WTC11 (cell line): ENCODE results near the gene PTX4. TPM values are rescaled to one million over a fixed set of nuclear protein-coding genes. Genes with fewer than 3 reads are reported as not detected.

Experiments
- ATAC-seq: fragments of 200-7000 bp; cut with Tn5 transposase; 2 replicates; pipeline ENCODE4 v1.10.0; 2021; ENCODE audit warnings: mild to moderate bottlenecking, moderate library complexity
- CTCF ChIA-PET: fragments of 300-600 bp; sonication (Branson Sonifier 250); formaldehyde crosslinking; loops from one replicate; lab custom pipeline; 2021; ENCODE audit warnings: antibody characterized with exemption; lab: Charles Lee
- POLR2A ChIA-PET: fragments of 350-600 bp; sonication (Branson Sonifier 250); formaldehyde crosslinking; loops from one replicate; lab custom pipeline; 2021; ENCODE audit warnings: antibody characterized with exemption; lab: Charles Lee
- DNase-seq: peaks from one replicate; pipeline ENCODE4 v3.0.0; 2021; ENCODE audit warnings: low spot score
- H3K27ac Mint-ChIP-seq: 2 replicates; pipeline ENCODE4 v1.8.0; 2021; ENCODE audit warnings: mixed read lengths
- H3K27me3 Mint-ChIP-seq: 2 replicates; pipeline ENCODE4 v1.8.0; 2021; ENCODE audit warnings: low read depth, mild to moderate bottlenecking, moderate library complexity, mixed read lengths
- H3K36me3 Mint-ChIP-seq: 2 replicates; pipeline ENCODE4 v1.8.0; 2021; ENCODE audit warnings: mixed read lengths
- H3K4me1 Mint-ChIP-seq: 2 replicates; pipeline ENCODE4 v1.8.0; 2022; ENCODE audit warnings: mixed read lengths
- H3K4me3 Mint-ChIP-seq: 2 replicates; pipeline ENCODE4 v1.8.0; 2021; ENCODE audit warnings: mild to moderate bottlenecking, moderate library complexity, mixed read lengths
- H3K9me3 Mint-ChIP-seq: 2 replicates; pipeline ENCODE4 v1.8.0; 2021; ENCODE audit warnings: mixed read lengths
- ATF1 ChIP-seq: sonication (generic); formaldehyde crosslinking; IDR thresholded peaks from 2 replicates; pipeline ENCODE4 v1.8.1; 2023; ENCODE audit warnings: mild to moderate bottlenecking, moderate library complexity, missing genetic modification reagents
- CBFB ChIP-seq: sonication (generic); formaldehyde crosslinking; IDR thresholded peaks from 2 replicates; pipeline ENCODE4 v1.8.1; 2022; ENCODE audit warnings: mild to moderate bottlenecking, low read depth, missing genetic modification reagents
- FOXJ3 ChIP-seq: sonication (generic); formaldehyde crosslinking; IDR thresholded peaks from 2 replicates; pipeline ENCODE4 v1.9.0; 2021; ENCODE audit warnings: missing genetic modification reagents, mild to moderate bottlenecking, borderline replicate concordance
- NFATC4 ChIP-seq: fragments of 250-450 bp; sonication (Bioruptor Pico); IDR thresholded peaks from 2 replicates; pipeline ENCODE4 v1.9.0; 2021; ENCODE audit warnings: mild to moderate bottlenecking
- OVOL2 ChIP-seq: fragments of 250-450 bp; sonication (Bioruptor Pico); IDR thresholded peaks from 2 replicates; pipeline ENCODE4 v1.9.0; 2021; ENCODE audit warnings: mild to moderate bottlenecking, borderline replicate concordance
- SMAD3 ChIP-seq: sonication (generic); formaldehyde crosslinking; IDR thresholded peaks from 2 replicates; pipeline ENCODE4 v1.8.0; 2022; ENCODE audit warnings: missing genetic modification reagents, mild to moderate bottlenecking, borderline replicate concordance
- SOX15 ChIP-seq: fragments of 250-450 bp; sonication (Bioruptor Pico); IDR thresholded peaks from 2 replicates; pipeline ENCODE4 v1.9.0; 2021; ENCODE audit warnings: mild to moderate bottlenecking
- ZNF232 ChIP-seq: sonication (generic); formaldehyde crosslinking; IDR thresholded peaks from 2 replicates; pipeline ENCODE4 v1.8.0; 2022; ENCODE audit warnings: mild to moderate bottlenecking, missing genetic modification reagents
- ZNF671 ChIP-seq: fragments of 250-450 bp; sonication (Bioruptor Pico); IDR thresholded peaks from 2 replicates; pipeline ENCODE4 v1.8.0; 2021; ENCODE audit warnings: mild to moderate bottlenecking
- total RNA-seq: library from RNA; stranded (reverse); gene quantifications from 3 replicates; pipeline ENCODE4 v1.2.3, GENCODE V29; 2021
- TF ChIP-seq, protein P1 (sequence below): sonication (generic); formaldehyde crosslinking; IDR thresholded peaks from 2 replicates; pipeline ENCODE4 v1.8.0; 2022; ENCODE audit warnings: mild to moderate bottlenecking, missing genetic modification reagents
- TF ChIP-seq, protein P2 (sequence below): fragments of 250-450 bp; sonication (Bioruptor Pico); IDR thresholded peaks from 2 replicates; pipeline ENCODE4 v1.8.0; 2021; ENCODE audit warnings: mild to moderate bottlenecking
- TF ChIP-seq, protein P3 (sequence below): sonication (generic); formaldehyde crosslinking; IDR thresholded peaks from 2 replicates; pipeline ENCODE4 v1.8.1; 2023; ENCODE audit warnings: mild to moderate bottlenecking, missing genetic modification reagents, moderate library complexity
- TF ChIP-seq, protein P4 (sequence below): sonication (generic); formaldehyde crosslinking; IDR thresholded peaks from 2 replicates; pipeline ENCODE4 v1.8.1; 2022; ENCODE audit warnings: missing genetic modification reagents, borderline replicate concordance
- TF ChIP-seq, protein P5 (sequence below): sonication (generic); formaldehyde crosslinking; IDR thresholded peaks from 2 replicates; pipeline ENCODE4 v1.8.1; 2023; ENCODE audit warnings: mild to moderate bottlenecking, missing genetic modification reagents, moderate library complexity
- TF ChIP-seq, protein P6 (sequence below): sonication (generic); formaldehyde crosslinking; IDR thresholded peaks from 2 replicates; pipeline ENCODE4 v1.8.1; 2022; ENCODE audit warnings: mild to moderate bottlenecking, missing genetic modification reagents, moderate library complexity, borderline replicate concordance
- TF ChIP-seq, protein P7 (sequence below): sonication (generic); formaldehyde crosslinking; IDR thresholded peaks from 2 replicates; pipeline ENCODE4 v1.8.1; 2022; ENCODE audit warnings: low read depth, mild to moderate bottlenecking, moderate library complexity, missing genetic modification reagents, borderline replicate concordance

PTX4 gene
- total RNA-seq, 1 experiment from 2014 or later = 0.26 TPM

DNA sequence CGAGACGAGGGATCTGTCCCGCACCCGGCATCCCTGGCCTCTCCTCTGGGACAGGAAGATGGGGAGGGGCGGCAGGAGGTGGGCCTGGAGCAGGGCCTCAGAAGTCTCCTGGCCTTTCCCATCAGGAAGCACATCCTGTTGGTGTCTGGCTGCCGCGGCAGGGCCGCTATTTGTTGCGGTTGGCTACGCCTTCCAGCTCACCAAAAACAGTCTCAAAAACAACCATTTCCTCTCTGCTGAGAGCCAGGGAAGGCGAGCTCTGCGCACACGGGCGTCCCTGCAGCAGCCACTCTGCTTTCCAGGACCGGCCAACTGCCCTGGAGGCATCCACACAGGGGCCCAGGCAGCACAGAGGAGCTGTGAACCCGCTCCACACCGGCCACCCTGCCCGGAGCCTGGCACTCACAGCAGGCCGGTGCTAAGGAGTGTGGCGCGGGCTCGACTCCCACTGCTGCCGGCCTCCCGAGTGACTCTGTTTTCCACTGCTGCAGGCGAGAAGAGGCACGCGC is 44.8 kb upstream of the PTX4 start, which contains the start of gene TMEM204:
TSS of gene TMEM204 (plus strand) at position 224 of the 509 bp plus-strand sequence. CDS start 610 bp downstream, outside the sequence.
- no peaks in the 10 kb centered on the region for H3K27me3 Mint-ChIP-seq
- no peak for TF ChIP-seq FOXJ3
- TF ChIP-seq, protein P1, sequence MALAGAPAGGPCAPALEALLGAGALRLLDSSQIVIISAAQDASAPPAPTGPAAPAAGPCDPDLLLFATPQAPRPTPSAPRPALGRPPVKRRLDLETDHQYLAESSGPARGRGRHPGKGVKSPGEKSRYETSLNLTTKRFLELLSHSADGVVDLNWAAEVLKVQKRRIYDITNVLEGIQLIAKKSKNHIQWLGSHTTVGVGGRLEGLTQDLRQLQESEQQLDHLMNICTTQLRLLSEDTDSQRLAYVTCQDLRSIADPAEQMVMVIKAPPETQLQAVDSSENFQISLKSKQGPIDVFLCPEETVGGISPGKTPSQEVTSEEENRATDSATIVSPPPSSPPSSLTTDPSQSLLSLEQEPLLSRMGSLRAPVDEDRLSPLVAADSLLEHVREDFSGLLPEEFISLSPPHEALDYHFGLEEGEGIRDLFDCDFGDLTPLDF = no peak
- ChIA-PET POLR2A (no interaction called here), CTCF (no interaction called here)
- H3K4me1 Mint-ChIP-seq = no peaks in the 10 kb centered on the region
- H3K4me3 Mint-ChIP-seq = no peak within 1 kb of the TSS
- no peaks in the 10 kb centered on the region for H3K36me3 Mint-ChIP-seq
- H3K9me3 Mint-ChIP-seq = no peaks in the 10 kb centered on the region
- H3K27ac Mint-ChIP-seq = 0 out of 2 replicates have a peak within 1 kb of the TSS, but pooled peaks have one; percentile 68
- ATAC-seq = peak; percentile 55
- DNase-seq = no peak

DNA sequence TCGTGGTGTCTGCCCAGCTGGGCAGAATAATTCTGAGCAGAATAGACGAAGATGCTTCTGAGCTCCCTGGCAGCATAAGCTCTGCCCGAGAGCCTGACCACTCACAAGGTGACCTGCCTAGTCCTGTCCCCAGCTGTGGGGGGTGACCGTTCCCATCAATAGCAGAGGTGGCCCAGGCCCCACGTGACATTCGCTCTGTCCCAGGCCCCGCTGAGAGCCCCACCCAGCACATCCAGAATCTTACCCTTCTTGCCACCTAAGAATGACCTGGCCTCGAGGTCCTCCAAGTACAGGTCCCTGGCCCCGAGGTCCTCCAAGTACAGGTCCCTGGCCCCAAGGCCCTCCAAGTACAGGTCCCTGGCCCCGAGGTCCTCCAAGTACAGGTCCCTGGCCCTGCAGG is 44.0 kb upstream of the PTX4 start:
- CTCF ChIA-PET = no interaction called here
- DNase-seq = no peak
- no peak overlapping the region for H3K27ac Mint-ChIP-seq
- TF ChIP-seq SOX15 (CRISPR knock-in tag) (no peak), ATF1 (CRISPR knock-in tag) (no peak), NFATC4 (CRISPR knock-in tag) (no peak), ZNF232 (no peak), CBFB (no peak), ZNF671 (CRISPR knock-in tag) (no peak), SMAD3 (CRISPR knock-in tag) (no peak), OVOL2 (CRISPR knock-in tag) (no peak)
- TF ChIP-seq, protein P2, sequence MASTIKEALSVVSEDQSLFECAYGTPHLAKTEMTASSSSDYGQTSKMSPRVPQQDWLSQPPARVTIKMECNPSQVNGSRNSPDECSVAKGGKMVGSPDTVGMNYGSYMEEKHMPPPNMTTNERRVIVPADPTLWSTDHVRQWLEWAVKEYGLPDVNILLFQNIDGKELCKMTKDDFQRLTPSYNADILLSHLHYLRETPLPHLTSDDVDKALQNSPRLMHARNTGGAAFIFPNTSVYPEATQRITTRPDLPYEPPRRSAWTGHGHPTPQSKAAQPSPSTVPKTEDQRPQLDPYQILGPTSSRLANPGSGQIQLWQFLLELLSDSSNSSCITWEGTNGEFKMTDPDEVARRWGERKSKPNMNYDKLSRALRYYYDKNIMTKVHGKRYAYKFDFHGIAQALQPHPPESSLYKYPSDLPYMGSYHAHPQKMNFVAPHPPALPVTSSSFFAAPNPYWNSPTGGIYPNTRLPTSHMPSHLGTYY (CRISPR knock-in tag) = no peak
- TF ChIP-seq, protein P3, sequence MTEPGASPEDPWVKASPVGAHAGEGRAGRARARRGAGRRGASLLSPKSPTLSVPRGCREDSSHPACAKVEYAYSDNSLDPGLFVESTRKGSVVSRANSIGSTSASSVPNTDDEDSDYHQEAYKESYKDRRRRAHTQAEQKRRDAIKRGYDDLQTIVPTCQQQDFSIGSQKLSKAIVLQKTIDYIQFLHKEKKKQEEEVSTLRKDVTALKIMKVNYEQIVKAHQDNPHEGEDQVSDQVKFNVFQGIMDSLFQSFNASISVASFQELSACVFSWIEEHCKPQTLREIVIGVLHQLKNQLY (CRISPR knock-in tag) = no peak
- TF ChIP-seq, protein P4, sequence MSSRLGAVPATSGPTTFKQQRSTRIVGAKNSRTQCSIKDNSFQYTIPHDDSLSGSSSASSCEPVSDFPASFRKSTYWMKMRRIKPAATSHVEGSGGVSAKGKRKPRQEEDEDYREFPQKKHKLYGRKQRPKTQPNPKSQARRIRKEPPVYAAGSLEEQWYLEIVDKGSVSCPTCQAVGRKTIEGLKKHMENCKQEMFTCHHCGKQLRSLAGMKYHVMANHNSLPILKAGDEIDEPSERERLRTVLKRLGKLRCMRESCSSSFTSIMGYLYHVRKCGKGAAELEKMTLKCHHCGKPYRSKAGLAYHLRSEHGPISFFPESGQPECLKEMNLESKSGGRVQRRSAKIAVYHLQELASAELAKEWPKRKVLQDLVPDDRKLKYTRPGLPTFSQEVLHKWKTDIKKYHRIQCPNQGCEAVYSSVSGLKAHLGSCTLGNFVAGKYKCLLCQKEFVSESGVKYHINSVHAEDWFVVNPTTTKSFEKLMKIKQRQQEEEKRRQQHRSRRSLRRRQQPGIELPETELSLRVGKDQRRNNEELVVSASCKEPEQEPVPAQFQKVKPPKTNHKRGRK (CRISPR knock-in tag) = no peak
- TF ChIP-seq, protein P5, sequence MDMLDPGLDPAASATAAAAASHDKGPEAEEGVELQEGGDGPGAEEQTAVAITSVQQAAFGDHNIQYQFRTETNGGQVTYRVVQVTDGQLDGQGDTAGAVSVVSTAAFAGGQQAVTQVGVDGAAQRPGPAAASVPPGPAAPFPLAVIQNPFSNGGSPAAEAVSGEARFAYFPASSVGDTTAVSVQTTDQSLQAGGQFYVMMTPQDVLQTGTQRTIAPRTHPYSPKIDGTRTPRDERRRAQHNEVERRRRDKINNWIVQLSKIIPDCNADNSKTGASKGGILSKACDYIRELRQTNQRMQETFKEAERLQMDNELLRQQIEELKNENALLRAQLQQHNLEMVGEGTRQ (CRISPR knock-in tag) = no peak
- TF ChIP-seq, protein P6, sequence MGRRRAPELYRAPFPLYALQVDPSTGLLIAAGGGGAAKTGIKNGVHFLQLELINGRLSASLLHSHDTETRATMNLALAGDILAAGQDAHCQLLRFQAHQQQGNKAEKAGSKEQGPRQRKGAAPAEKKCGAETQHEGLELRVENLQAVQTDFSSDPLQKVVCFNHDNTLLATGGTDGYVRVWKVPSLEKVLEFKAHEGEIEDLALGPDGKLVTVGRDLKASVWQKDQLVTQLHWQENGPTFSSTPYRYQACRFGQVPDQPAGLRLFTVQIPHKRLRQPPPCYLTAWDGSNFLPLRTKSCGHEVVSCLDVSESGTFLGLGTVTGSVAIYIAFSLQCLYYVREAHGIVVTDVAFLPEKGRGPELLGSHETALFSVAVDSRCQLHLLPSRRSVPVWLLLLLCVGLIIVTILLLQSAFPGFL = no peak
- TF ChIP-seq, protein P7, sequence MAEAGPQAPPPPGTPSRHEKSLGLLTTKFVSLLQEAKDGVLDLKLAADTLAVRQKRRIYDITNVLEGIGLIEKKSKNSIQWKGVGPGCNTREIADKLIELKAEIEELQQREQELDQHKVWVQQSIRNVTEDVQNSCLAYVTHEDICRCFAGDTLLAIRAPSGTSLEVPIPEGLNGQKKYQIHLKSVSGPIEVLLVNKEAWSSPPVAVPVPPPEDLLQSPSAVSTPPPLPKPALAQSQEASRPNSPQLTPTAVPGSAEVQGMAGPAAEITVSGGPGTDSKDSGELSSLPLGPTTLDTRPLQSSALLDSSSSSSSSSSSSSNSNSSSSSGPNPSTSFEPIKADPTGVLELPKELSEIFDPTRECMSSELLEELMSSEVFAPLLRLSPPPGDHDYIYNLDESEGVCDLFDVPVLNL (CRISPR knock-in tag) = no peak
- TF ChIP-seq, all 79 proteins: peak for 0
- no peaks in the 10 kb centered on the region for H3K36me3 Mint-ChIP-seq
- no peaks in the 10 kb centered on the region for H3K9me3 Mint-ChIP-seq
- H3K4me3 Mint-ChIP-seq = no peak overlapping the region
- H3K27me3 Mint-ChIP-seq = no peaks in the 10 kb centered on the region
- H3K4me1 Mint-ChIP-seq = no peaks in the 10 kb centered on the region
- no peak for ATAC-seq
- POLR2A ChIA-PET = no interaction called here
